ENCODE measurements around the gene SMARCA4. TPM values are rescaled to one million over a fixed set of nuclear protein-coding genes. Genes with fewer than 3 reads are reported as not detected.
A peak's percentile ranks its signal among the peaks of the same experiment; 100 is the strongest.
"Not testable (repeated sequence)": the region's sequence is repeated elsewhere in the genome, so short reads cannot be mapped to it uniquely, and the experiment has no call there.

The SMARCA4 gene
- total and polyA plus RNA-seq, 11 donors: 34.1 to 70.9 (median 48.6) TPM

- WGBS, 4 donors: 85 to 89% (median 86%) methylated on average over 6 of the region's 6 CpGs
- Histone ChIP-seq H3K9me3 (no peaks in the 10 kb centered on the region), H3K27ac (no peak overlapping the region), H3K36me3 (no peaks in the 10 kb centered on the region), H3K4me3 (no peak overlapping the region), H3K27me3 (no peaks in the 10 kb centered on the region), H3K4me1 (peaks cover 0 to 5% (median 0%) of the 10 kb centered on the region in 12 donors)
- TF ChIP-seq, protein P1, sequence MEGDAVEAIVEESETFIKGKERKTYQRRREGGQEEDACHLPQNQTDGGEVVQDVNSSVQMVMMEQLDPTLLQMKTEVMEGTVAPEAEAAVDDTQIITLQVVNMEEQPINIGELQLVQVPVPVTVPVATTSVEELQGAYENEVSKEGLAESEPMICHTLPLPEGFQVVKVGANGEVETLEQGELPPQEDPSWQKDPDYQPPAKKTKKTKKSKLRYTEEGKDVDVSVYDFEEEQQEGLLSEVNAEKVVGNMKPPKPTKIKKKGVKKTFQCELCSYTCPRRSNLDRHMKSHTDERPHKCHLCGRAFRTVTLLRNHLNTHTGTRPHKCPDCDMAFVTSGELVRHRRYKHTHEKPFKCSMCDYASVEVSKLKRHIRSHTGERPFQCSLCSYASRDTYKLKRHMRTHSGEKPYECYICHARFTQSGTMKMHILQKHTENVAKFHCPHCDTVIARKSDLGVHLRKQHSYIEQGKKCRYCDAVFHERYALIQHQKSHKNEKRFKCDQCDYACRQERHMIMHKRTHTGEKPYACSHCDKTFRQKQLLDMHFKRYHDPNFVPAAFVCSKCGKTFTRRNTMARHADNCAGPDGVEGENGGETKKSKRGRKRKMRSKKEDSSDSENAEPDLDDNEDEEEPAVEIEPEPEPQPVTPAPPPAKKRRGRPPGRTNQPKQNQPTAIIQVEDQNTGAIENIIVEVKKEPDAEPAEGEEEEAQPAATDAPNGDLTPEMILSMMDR (IDR thresholded peaks at IDR 0.05): no peak
- TF ChIP-seq POLR2A (IDR thresholded peaks at IDR 0.05): no peak
- intact Hi-C loops (cut with DNase I): loop anchor here in 5 of 10 donors (5.0 to 10.0 kb wide), 5 partner anchors 48 to 178 kb away; no protein-coding TSS in a partner anchor
- DNase-seq (no peak), ATAC-seq (no peak)
Measured at GRCh38 chr19:10946958-10947657, 13.7 kb upstream of the SMARCA4 start.

GRCh38 chr19:10952809-10953208 lies 8.0 kb upstream of the SMARCA4 start:
- H3K27ac ChIP-seq: no peak overlapping the region
- H3K4me1 ChIP-seq: no peaks in the 10 kb centered on the region
- no peaks in the 10 kb centered on the region for H3K27me3 ChIP-seq
- no peaks in the 10 kb centered on the region for H3K36me3 ChIP-seq
- TF ChIP-seq, protein P1 (IDR thresholded peaks at IDR 0.05): no peak
- TF ChIP-seq POLR2A (IDR thresholded peaks at IDR 0.05): no peak
- 91 to 94% (median 93%) methylated on average over 6 of the region's 6 CpGs for WGBS, 4 donors
- no peak for DNase-seq
- no peak overlapping the region for H3K4me3 ChIP-seq
- no peak for ATAC-seq
- intact Hi-C loops (cut with DNase I): no loop called here
- H3K9me3 ChIP-seq: no peaks in the 10 kb centered on the region

DNA sequence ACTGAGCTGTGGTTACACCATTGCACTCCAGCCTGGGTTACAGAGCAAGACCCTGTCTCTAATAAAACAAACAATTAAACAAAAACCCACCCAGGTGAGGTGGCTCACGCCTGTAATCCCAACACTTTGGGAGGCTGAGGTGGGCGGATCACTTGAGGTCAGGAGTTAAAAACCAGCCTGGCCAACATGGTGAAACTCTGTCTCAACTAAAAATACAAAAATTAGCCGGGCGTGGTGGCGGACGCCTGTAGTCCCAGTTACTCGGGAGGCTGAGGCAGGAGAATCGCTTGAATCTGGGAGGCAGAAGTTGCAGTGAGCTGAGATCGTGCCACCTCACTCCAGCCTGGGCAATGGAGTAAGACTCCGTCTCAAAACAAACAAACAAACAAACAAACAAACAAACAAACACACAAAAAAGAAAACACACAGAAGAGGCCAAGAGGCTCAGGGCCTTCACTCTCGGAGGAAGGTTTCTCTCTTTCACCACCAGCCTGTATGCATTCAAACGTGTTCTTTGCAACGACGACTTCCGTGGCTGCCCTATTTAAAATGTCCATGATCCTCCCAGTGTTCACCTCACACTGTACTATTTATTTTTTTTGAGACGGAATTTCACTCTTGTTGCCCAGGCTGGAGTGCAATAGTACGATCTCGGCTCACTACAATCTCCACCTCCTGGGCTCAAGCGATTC lies 1.4 kb upstream of the SMARCA4 start:
- Histone ChIP-seq H3K4me3 (peak overlapping the region in 10 of 12 donors; percentile 62 to 98 (median 88)), H3K27ac (peak overlapping the region in 7 of 12 donors; percentile 92 to 98 (median 96)), H3K4me1 (peaks cover 0 to 23% (median 18%) of the 10 kb centered on the region in 12 donors)
- H3K27me3 ChIP-seq; DNase-seq; H3K9me3 ChIP-seq; intact Hi-C loops (cut with DNase I); ATAC-seq; H3K36me3 ChIP-seq: not testable (repeated sequence)
- 92 to 97% (median 95%) methylated on average over 19 of the region's 19 CpGs for WGBS, 4 donors

DNA sequence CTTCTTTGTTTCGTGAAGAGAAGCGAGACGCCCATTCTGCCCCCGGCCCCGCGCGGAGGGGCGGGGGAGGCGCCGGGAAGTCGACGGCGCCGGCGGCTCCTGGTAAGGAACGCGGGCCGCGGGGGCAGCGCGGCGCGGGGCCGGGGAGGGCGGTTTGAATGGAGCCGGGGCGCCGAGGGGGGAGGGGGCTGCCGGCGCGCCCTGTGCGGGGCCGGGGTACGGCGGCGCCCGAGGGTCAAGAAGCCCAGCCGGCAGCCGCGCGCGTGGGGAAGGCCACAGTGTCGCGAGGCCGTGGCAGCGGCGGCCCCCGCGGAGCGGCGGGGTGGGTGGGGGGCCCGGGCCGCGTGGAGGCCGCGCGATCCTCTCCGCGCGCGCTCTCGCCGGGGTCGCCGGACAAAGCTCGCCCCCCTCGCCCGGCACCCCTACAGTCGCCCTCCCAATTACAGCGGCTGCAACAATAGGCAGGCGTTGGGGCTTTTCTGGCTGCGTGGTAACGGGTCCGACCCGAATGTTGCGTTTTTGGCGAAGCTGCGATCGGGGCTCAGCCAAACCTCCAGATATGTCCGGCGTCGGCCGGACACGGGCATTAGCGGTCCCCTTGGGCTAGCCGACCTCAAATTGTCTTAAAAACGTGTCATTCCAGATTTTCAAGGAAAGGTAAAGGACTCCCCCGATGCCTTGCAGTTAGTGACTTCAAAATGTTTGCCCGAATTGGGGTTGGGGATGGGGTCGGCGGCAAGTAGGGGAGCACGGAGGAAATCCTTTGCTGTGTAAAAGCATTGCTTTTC lies 437 bp downstream of the SMARCA4 start:
- TF ChIP-seq, protein P1 (IDR thresholded peaks at IDR 0.05): no peak
- TF ChIP-seq POLR2A (IDR thresholded peaks at IDR 0.05): no peak
- H3K36me3 ChIP-seq: peaks cover 0 to 3% (median 0%) of the 10 kb centered on the region in 9 donors
- H3K27me3 ChIP-seq: no peaks in the 10 kb centered on the region
- H3K27ac ChIP-seq: peak overlapping the region; percentile 83 to 98 (median 93)
- ATAC-seq (peak in 3 of 4 donors; percentile 31 to 58 (median 55)), DNase-seq (peak in 4 of 5 donors; percentile 33 to 82 (median 58))
- 0 to 1% (median 1%) methylated on average over 10 to 92 of the region's 92 CpGs for WGBS, 4 donors
- no peaks in the 10 kb centered on the region for H3K9me3 ChIP-seq
- H3K4me3 ChIP-seq: peak overlapping the region; percentile 40 to 98 (median 90)
- intact Hi-C loops (cut with DNase I): no loop called here
- peaks cover 0 to 23% (median 18%) of the 10 kb centered on the region in 12 donors for H3K4me1 ChIP-seq
